Astrocyte (in vitro differentiated cells and primary cell): ENCODE results near the gene KRAS. TPM values are rescaled to one million over a fixed set of nuclear protein-coding genes. Genes with fewer than 3 reads are reported as not detected.

Experiments
- DNase-seq: peaks from one replicate; pipeline ENCODE4 v3.0.0-alpha.2; 2010; ENCODE audit warnings: low read depth
- FAIRE-seq: peaks from 2 replicates; lab custom pipeline; 2011; peaks lifted over from hg19 to GRCh38; lab: Jason Lieb, UNC
- H2AFZ ChIP-seq: 2 replicates; pipeline ENCODE4 v1.6.0; 2012; ENCODE audit warnings: low read depth, low read length, inconsistent platforms
- H3K27ac ChIP-seq: 2 replicates; pipeline ENCODE4 v1.5.1; 2011; ENCODE audit warnings: low read depth, low read length, inconsistent platforms
- H3K27me3 ChIP-seq: 2 replicates; pipeline ENCODE4 v1.6.0; 2011; ENCODE audit warnings: low read length, inconsistent platforms; ENCODE audit not compliant: insufficient read depth
- H3K36me3 ChIP-seq: 2 replicates; pipeline ENCODE4 v1.5.1; 2011; ENCODE audit warnings: low read length, inconsistent platforms; ENCODE audit not compliant: insufficient read depth
- H3K4me1 ChIP-seq: 2 replicates; pipeline ENCODE4 v1.5.1; 2011; ENCODE audit warnings: low read length, inconsistent platforms; ENCODE audit not compliant: insufficient read depth
- H3K4me2 ChIP-seq: 2 replicates; pipeline ENCODE4 v1.6.0; 2012; ENCODE audit warnings: low read length, inconsistent platforms
- H3K4me3 ChIP-seq: 2 replicates; pipeline ENCODE4 v1.5.1; 2011; ENCODE audit warnings: low read depth, mild to moderate bottlenecking, low read length, inconsistent platforms; ENCODE audit not compliant: insufficient read depth
- H3K79me2 ChIP-seq: 2 replicates; pipeline ENCODE4 v1.6.0; 2012; ENCODE audit warnings: mild to moderate bottlenecking, low read length, inconsistent platforms; ENCODE audit not compliant: insufficient read depth
- H3K9ac ChIP-seq: 2 replicates; pipeline ENCODE4 v1.6.0; 2012; ENCODE audit warnings: mild to moderate bottlenecking, low read length, inconsistent platforms
- H3K9me3 ChIP-seq: 2 replicates; pipeline ENCODE4 v1.5.1; 2012; ENCODE audit warnings: low read depth, mild to moderate bottlenecking, low read length, inconsistent platforms; ENCODE audit not compliant: insufficient read depth
- H4K20me1 ChIP-seq: 2 replicates; pipeline ENCODE4 v1.6.0; 2012; ENCODE audit warnings: low read length, inconsistent platforms; ENCODE audit not compliant: insufficient read depth
- H3K27ac Mint-ChIP-seq: one replicate; pipeline ENCODE4 v1.8.0; 2021; ENCODE audit warnings: mild to moderate bottlenecking, mixed read lengths; ENCODE audit not compliant: unreplicated experiment
- H3K27me3 Mint-ChIP-seq: one replicate; pipeline ENCODE4 v1.8.0; 2021; ENCODE audit warnings: low read depth, mixed read lengths; ENCODE audit not compliant: unreplicated experiment
- H3K36me3 Mint-ChIP-seq: one replicate; pipeline ENCODE4 v1.8.0; 2021; ENCODE audit warnings: low read depth, mixed read lengths; ENCODE audit not compliant: unreplicated experiment
- H3K4me1 Mint-ChIP-seq: one replicate; pipeline ENCODE4 v1.8.0; 2021; ENCODE audit warnings: low read depth, mixed read lengths; ENCODE audit not compliant: unreplicated experiment
- H3K4me3 Mint-ChIP-seq: one replicate; pipeline ENCODE4 v1.8.0; 2021; ENCODE audit warnings: mild to moderate bottlenecking, moderate library complexity, mixed read lengths; ENCODE audit not compliant: unreplicated experiment
- H3K9me3 Mint-ChIP-seq: one replicate; pipeline ENCODE4 v1.8.0; 2021; ENCODE audit warnings: mild to moderate bottlenecking, mixed read lengths; ENCODE audit not compliant: unreplicated experiment
- EZH2 ChIP-seq: IDR thresholded peaks from 2 replicates; pipeline ENCODE4 v1.6.1; 2012; ENCODE audit warnings: mild to moderate bottlenecking, low read length, inconsistent platforms; ENCODE audit not compliant: insufficient read depth
- total RNA-seq: library from RNA; stranded (reverse); gene quantifications from 2 replicates; pipeline ENCODE4 v1.2.1, GENCODE V29; 2021
- TF ChIP-seq, protein P1 (sequence below): IDR thresholded peaks from 2 replicates; pipeline ENCODE4 v1.5.1; 2011; ENCODE audit warnings: low read depth, mild to moderate bottlenecking, inconsistent platforms, low read length, moderate library complexity; ENCODE audit not compliant: insufficient read depth

Gene KRAS
- total RNA-seq, 1 donor from 2014 or later: 40.3 TPM

GRCh38 chr12:25197608-25198007 lies 53.1 kb downstream of the KRAS start:
- TF ChIP-seq, protein P1, sequence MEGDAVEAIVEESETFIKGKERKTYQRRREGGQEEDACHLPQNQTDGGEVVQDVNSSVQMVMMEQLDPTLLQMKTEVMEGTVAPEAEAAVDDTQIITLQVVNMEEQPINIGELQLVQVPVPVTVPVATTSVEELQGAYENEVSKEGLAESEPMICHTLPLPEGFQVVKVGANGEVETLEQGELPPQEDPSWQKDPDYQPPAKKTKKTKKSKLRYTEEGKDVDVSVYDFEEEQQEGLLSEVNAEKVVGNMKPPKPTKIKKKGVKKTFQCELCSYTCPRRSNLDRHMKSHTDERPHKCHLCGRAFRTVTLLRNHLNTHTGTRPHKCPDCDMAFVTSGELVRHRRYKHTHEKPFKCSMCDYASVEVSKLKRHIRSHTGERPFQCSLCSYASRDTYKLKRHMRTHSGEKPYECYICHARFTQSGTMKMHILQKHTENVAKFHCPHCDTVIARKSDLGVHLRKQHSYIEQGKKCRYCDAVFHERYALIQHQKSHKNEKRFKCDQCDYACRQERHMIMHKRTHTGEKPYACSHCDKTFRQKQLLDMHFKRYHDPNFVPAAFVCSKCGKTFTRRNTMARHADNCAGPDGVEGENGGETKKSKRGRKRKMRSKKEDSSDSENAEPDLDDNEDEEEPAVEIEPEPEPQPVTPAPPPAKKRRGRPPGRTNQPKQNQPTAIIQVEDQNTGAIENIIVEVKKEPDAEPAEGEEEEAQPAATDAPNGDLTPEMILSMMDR: no peak
- no peak for TF ChIP-seq EZH2
- Mint-ChIP-seq H3K27me3 (no peaks in the 10 kb centered on the region), H3K27ac (no peak overlapping the region), H3K4me1 (peaks cover 18% of the 10 kb centered on the region), H3K4me3 (no peak overlapping the region), H3K9me3 (no peaks in the 10 kb centered on the region), H3K36me3 (peaks cover 2% of the 10 kb centered on the region)
- H3K4me1 ChIP-seq: peaks cover 18% of the 10 kb centered on the region
- H3K4me3 ChIP-seq: no peak overlapping the region
- FAIRE-seq (no peak), DNase-seq (no peak)
- no peak overlapping the region for H3K9ac ChIP-seq
- H3K79me2 ChIP-seq: peaks cover 11% of the 10 kb centered on the region
- peaks cover 4% of the 10 kb centered on the region for H4K20me1 ChIP-seq
- H3K27ac ChIP-seq: no peak overlapping the region
- H3K36me3 ChIP-seq: no peaks in the 10 kb centered on the region
- H2AFZ ChIP-seq: no peak overlapping the region
- H3K9me3 ChIP-seq: no peaks in the 10 kb centered on the region
- no peaks in the 10 kb centered on the region for H3K27me3 ChIP-seq
- H3K4me2 ChIP-seq: no peak overlapping the region

DNA sequence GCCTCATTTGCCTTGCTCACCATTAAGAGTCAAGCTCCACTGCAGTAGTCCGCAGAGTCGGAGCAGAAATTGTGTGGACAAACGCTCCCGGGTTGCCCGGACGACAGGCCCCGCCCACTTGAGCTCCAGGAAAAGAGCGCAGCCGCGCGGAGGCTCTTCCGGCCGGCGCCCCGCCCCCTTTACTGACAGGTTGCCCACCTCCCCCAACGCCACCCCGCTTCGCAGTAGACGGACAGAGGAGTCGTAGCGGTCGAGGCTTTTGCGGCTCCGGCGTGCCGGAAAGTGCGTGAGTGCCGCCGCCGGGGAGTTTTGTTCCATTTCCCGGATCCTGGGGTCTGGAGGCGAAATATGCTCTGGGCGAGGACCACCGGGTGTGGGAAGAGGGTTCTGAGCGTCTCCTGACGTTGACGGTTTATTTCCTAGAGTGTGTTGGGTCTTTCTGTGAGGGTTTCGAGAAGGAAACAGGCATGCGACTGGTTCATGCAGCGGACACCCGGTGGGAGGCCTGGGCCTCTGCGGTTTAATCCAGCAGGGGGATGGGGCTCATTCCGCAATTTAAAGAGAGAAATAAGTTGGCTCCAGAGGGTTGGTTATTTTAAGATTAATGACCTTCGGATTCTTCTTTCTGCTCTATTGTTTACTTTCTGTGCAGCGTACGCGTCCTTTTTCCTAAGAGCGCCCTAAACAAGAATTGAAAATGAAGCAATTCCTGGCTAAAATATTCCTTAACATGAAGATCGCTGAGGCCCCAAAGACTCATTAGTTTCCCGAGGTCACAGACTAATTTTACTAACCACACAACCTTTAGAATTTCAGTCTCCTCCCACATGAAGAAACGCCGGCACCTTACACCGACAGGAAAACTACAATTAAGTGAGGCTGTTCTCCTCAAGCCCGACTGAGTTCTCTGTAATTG lies 55.4 kb downstream of the KRAS start, which contains the start of the genes DNAI7 and ETFRF1:
DNAI7 (minus strand) TSS at position 105 of the 916 bp plus-strand sequence; CDS start at position 23, 82 bp downstream.
ETFRF1 (plus strand) TSS at position 182 of the 916 bp plus-strand sequence. CDS start 8,720 bp downstream, outside the sequence.
- peak; percentile 17 for FAIRE-seq
- H3K27ac ChIP-seq: peak within 1 kb of the TSS; percentile 93
- H3K79me2 ChIP-seq: peaks cover 11% of the 10 kb centered on the region
- peak within 1 kb of the TSS; percentile 83 for H3K4me3 ChIP-seq
- Mint-ChIP-seq H3K27ac (peak within 1 kb of the TSS; percentile 97), H3K9me3 (no peaks in the 10 kb centered on the region), H3K4me3 (peak within 1 kb of the TSS; percentile 97), H3K4me1 (peaks cover 11% of the 10 kb centered on the region), H3K36me3 (peaks cover 2% of the 10 kb centered on the region), H3K27me3 (no peaks in the 10 kb centered on the region)
- H3K27me3 ChIP-seq: no peaks in the 10 kb centered on the region
- no peaks in the 10 kb centered on the region for H3K9me3 ChIP-seq
- H2AFZ ChIP-seq: peak within 1 kb of the TSS; percentile 80
- H4K20me1 ChIP-seq: no peaks in the 10 kb centered on the region
- peak within 1 kb of the TSS; percentile 88 for H3K4me2 ChIP-seq
- no peaks in the 10 kb centered on the region for H3K36me3 ChIP-seq
- H3K9ac ChIP-seq: peak within 1 kb of the TSS; percentile 93
- H3K4me1 ChIP-seq: peaks cover 9% of the 10 kb centered on the region
- DNase-seq: peak; percentile 86
- TF ChIP-seq, protein P1: no peak
- TF ChIP-seq EZH2: no peak
